ENCODE measurements around the gene CPTP.

- TF ChIP-seq, protein P1, sequence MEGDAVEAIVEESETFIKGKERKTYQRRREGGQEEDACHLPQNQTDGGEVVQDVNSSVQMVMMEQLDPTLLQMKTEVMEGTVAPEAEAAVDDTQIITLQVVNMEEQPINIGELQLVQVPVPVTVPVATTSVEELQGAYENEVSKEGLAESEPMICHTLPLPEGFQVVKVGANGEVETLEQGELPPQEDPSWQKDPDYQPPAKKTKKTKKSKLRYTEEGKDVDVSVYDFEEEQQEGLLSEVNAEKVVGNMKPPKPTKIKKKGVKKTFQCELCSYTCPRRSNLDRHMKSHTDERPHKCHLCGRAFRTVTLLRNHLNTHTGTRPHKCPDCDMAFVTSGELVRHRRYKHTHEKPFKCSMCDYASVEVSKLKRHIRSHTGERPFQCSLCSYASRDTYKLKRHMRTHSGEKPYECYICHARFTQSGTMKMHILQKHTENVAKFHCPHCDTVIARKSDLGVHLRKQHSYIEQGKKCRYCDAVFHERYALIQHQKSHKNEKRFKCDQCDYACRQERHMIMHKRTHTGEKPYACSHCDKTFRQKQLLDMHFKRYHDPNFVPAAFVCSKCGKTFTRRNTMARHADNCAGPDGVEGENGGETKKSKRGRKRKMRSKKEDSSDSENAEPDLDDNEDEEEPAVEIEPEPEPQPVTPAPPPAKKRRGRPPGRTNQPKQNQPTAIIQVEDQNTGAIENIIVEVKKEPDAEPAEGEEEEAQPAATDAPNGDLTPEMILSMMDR (IDR thresholded peaks at IDR 0.05), result no peak
- TF ChIP-seq EZH2 (IDR thresholded peaks at IDR 0.05; ENCODE audit: borderline replicate concordance, insufficient read depth, low read depth, low read length, poor library complexity, severe bottlenecking), result no peak
Measured at GRCh38 chr1:1315435-1315954, 9.1 kb upstream of the CPTP start.
